GM18520 (cell line): ENCODE results near the gene IGF2BP2.

Experiments used
- ATAC-seq: cut with Tn5 transposase; IDR thresholded peaks from one replicate; pipeline ENCODE4 v1.9.1; 2021; ENCODE audit not compliant: unreplicated experiment

Gene IGF2BP2

DNA sequence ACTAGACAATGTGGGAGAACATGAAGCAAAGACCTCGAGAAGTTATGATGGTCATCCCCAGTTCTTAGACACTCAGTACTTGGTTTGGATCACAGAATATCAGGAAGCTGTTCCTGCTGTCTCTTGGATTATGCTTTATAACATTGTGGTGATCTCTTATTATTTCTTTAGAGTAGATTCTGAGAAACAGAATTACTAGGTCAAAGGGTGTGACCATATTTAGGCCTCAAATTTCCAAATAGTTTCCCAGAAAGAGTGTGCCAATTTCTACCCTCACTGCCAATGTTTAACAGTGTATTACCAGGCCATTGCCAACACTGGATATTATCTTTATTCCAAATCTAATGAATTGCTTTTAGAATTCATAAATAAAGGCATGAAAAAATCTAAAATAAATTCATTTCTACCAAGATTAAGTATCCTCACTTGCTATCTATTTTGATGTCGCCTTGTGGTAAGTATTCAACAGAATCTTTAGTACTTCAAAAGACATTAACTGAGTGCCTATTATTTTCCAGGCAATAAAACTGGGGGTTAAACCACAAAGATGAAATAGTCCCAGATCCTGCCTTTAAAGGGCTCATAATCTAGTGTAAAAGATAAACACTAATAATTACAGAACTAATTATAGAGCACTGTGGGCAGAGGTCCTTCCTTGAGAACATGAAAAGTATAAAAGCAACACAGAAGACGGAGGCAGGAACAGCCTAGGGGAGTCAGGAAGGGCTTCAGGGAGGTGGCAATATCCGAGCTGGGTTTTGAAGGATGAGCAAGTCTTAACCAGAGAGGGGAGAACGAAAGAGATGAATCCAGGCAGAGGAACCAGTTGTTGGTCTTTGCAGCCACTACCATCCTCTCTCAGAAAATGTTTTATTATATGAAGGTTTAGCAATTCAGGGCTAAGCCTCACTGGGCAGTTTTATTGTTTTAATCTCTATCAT is 86.8 kb downstream of the IGF2BP2 start:
- no peak for ATAC-seq

GRCh38 chr3:185737020-185737419 is 87.8 kb downstream of the IGF2BP2 start:
- ATAC-seq: no peak

- ATAC-seq: no peak
These were observed 90.1 kb downstream of the IGF2BP2 start for GRCh38 chr3:185734725-185735096.

GRCh38 chr3:185733980-185734724 is 90.7 kb downstream of the IGF2BP2 start:
- no peak for ATAC-seq

DNA sequence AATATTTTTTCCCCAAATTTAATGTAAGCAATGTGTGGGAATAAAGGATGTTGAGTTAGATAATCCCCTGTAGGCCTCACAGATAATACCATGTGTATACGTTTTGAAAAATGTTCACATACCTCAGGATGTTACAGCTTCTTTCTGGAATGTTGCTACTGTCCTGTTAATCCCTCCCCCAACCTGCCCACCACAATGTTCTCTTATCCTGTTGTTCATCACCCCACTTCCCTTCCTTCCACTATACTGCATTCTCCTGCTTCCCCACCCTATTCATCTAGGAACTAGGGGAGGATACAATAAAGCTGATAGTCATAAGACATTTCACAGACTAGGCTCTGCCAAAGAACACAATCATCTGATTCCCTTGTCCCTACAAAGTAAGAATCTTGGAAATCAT is 92.1 kb downstream of the IGF2BP2 start:
- no peak for ATAC-seq

DNA sequence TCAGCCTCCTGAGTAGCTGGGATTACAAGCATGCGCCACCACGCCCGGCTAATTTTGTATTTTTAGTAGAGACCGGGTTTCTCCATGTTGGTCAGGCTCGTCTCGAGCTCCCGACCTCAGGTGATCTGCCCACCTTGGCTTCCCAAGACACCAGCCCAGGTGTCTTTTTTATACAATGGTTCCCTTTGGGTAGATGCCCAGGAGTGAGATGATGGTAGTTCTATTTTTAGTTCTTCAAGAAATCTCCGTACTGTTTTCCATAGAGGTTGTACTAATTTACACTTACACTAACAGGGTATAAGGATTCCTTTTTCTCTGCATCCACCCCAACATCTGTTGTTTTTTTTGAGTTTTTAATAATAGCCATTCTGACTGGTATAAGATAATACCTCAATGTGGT is 94.3 kb downstream of the IGF2BP2 start:
- no peak for ATAC-seq

- no peak for ATAC-seq
These were observed 95.3 kb downstream of the IGF2BP2 start for GRCh38 chr3:185729337-185730055.

- ATAC-seq: no peak
These were observed 96.1 kb downstream of the IGF2BP2 start for GRCh38 chr3:185728630-185729336.

- no peak for ATAC-seq
These were observed 97.0 kb downstream of the IGF2BP2 start for GRCh38 chr3:185727873-185728272.

- no peak for ATAC-seq
These were observed 98.4 kb downstream of the IGF2BP2 start for GRCh38 chr3:185726254-185726967.

- no peak for ATAC-seq
These were observed 100.1 kb downstream of the IGF2BP2 start for GRCh38 chr3:185724761-185725160.

GRCh38 chr3:185724251-185724650 is 100.6 kb downstream of the IGF2BP2 start:
- ATAC-seq: no peak

- no peak for ATAC-seq
These were observed 102.0 kb downstream of the IGF2BP2 start for GRCh38 chr3:185722881-185723280.

DNA sequence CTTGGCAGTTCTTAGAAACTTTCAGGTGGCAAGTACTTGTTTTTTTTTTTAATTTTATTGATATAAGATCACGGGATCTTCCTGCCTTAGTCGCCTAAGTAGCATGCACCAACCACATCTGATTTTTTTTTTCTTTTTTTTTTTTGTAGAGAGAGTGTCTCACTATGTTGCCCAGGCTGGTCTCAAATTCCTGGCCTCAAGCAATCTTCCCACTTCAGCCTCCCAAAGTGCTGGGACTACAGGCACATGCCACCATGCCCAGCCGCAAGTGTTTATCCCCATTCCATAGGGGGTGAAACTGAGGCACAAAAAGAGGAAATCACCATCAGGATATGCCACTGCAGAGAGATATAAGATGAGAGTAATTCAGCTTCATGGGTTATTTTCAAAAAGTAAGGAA is 102.9 kb downstream of the IGF2BP2 start:
- no peak for ATAC-seq

- ATAC-seq: no peak
These were observed 104.5 kb downstream of the IGF2BP2 start for GRCh38 chr3:185720326-185720725.

GRCh38 chr3:185718736-185719593 is 105.9 kb downstream of the IGF2BP2 start:
- ATAC-seq: no peak

DNA sequence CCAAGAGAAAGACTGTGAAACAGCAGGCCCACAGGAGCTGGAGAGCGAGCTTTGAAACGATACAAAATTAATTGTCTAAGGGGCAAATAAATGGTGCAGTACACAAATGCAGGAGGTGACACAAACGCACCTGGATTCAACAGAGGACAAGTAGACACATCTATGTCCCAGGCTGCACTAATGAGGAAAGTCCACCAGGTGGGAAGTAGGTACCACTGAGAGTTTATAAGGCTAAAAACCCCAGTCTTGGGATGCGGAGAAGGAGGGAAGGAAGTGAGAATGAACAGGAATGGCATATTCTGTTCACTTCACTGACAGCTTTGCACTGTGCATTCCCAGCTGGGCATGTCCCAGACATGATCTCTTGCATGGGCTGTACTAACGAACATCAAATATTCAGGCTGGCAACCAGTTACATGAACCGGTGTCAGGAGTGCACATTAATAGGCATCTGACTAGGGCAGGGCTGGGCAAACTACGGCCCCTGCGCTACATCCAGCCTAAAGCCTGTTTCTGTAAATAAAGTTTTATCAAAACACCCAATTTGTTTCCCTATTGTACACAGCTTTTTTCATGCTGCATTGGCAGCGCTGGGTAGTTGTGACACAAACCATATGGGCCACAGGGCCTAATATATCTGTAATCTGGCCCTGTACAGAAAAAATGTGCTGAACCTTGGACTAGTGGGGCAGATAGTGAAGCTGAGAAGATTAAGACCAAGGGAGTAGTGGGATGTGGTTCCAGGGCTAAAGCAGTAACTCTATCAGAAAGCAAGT is 107.0 kb downstream of the IGF2BP2 start:
- no peak for ATAC-seq

GRCh38 chr3:185717121-185717520 is 107.7 kb downstream of the IGF2BP2 start:
- no peak for ATAC-seq
